NB4 (cell line): ENCODE results near the gene ACTRT1.

Experiments
- DNase-seq: peaks from one replicate; pipeline ENCODE4 v3.0.0; 2010; ENCODE audit warnings: low read depth
- H3K4me3 ChIP-seq: one replicate; pipeline ENCODE4 v1.5.1; 2011; ENCODE audit warnings: mild to moderate bottlenecking, low read depth, low read length, moderate library complexity
- MYC ChIP-seq: IDR thresholded peaks from 2 replicates; pipeline ENCODE4 v1.6.1; 2011; ENCODE audit warnings: low read depth, low read length
- POLR2A ChIP-seq: IDR thresholded peaks from 2 replicates; pipeline ENCODE4 v1.6.1; 2011; ENCODE audit warnings: mild to moderate bottlenecking; ENCODE audit not compliant: insufficient read length; ENCODE audit errors: extremely low read depth
- TF ChIP-seq, protein P1 (sequence below): IDR thresholded peaks from 2 replicates; pipeline ENCODE4 v1.6.1; 2011; ENCODE audit warnings: low read depth, low read length
- TF ChIP-seq, protein P2 (sequence below): IDR thresholded peaks from one replicate; pipeline ENCODE4 v1.5.1; 2012; ENCODE audit warnings: low read depth, low read length

ACTRT1 gene

DNA sequence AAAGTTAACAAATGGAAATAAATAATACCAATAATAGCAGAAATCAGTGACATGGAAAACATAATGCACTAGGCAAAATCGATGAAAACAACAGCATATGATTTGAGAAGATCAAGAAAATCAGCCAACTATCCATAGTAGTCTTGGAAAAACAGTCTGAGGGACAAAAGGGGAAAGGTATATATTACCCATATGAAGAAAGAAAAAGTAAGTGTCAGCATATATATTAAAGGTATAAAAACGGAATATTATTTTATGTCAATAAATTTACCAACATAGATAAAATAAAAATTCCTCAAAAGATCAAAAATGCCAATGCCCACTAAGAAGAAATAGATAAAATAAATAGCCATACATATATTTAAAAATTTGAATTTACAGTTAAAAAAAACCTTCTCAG lies 33.0 kb downstream of the ACTRT1 start:
- no peak for DNase-seq
- no peak overlapping the region for H3K4me3 ChIP-seq
- TF ChIP-seq MYC (no peak), POLR2A (no peak)
- TF ChIP-seq, protein P1, sequence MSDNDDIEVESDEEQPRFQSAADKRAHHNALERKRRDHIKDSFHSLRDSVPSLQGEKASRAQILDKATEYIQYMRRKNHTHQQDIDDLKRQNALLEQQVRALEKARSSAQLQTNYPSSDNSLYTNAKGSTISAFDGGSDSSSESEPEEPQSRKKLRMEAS = no peak
- TF ChIP-seq, protein P2, sequence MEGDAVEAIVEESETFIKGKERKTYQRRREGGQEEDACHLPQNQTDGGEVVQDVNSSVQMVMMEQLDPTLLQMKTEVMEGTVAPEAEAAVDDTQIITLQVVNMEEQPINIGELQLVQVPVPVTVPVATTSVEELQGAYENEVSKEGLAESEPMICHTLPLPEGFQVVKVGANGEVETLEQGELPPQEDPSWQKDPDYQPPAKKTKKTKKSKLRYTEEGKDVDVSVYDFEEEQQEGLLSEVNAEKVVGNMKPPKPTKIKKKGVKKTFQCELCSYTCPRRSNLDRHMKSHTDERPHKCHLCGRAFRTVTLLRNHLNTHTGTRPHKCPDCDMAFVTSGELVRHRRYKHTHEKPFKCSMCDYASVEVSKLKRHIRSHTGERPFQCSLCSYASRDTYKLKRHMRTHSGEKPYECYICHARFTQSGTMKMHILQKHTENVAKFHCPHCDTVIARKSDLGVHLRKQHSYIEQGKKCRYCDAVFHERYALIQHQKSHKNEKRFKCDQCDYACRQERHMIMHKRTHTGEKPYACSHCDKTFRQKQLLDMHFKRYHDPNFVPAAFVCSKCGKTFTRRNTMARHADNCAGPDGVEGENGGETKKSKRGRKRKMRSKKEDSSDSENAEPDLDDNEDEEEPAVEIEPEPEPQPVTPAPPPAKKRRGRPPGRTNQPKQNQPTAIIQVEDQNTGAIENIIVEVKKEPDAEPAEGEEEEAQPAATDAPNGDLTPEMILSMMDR = no peak

DNA sequence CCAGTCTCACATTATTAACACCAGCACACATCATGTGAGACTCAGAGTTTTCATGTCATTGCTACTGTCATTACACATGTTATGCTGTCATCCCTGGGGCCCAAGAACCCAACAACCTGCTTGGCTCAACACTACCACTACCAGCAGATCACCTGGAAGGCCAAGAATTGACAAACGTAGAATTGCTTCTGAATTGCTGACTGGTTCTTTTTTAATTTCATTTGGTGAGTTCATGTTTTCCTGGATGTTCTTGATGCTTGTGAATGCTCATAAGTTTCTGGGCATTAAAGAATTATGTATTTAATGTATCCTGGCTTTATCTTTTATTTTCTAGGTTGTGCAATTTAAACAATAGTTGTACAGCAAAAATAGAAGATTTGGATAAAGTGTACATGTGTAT lies 40.2 kb downstream of the ACTRT1 start:
- TF ChIP-seq, protein P2 = no peak
- TF ChIP-seq MYC (no peak), POLR2A (no peak)
- TF ChIP-seq, protein P1 = no peak
- DNase-seq = no peak
- no peak overlapping the region for H3K4me3 ChIP-seq

DNA sequence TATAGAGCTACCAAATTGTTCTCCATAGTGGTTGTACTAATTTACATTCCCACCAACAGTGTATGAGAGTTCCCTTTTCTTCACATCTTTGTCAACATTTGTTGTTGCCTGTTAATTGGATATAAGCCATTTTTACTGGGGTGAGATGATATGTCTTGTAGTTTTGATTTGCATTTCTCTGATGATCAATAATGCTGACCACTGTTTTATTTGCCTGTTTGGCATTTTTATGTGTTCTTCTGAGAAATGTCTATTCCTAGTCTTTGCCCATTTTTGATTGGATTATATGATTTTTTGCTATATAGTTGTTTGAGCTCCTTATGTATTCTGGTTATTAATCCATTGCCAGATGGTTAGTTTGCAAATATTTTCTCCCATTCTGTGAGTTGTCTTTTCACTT lies 44.3 kb downstream of the ACTRT1 start:
- no peak overlapping the region for H3K4me3 ChIP-seq
- TF ChIP-seq MYC = no peak
- TF ChIP-seq, protein P1 = no peak
- TF ChIP-seq POLR2A = no peak
- TF ChIP-seq, protein P2 = no peak
- no peak for DNase-seq
